ENCODE results near the gene FIS1. TPM values are rescaled to one million over a fixed set of nuclear protein-coding genes. Genes with fewer than 3 reads are reported as not detected.

The FIS1 gene
- total RNA-seq, 1 donor from 2014 or later = 209 TPM

DNA sequence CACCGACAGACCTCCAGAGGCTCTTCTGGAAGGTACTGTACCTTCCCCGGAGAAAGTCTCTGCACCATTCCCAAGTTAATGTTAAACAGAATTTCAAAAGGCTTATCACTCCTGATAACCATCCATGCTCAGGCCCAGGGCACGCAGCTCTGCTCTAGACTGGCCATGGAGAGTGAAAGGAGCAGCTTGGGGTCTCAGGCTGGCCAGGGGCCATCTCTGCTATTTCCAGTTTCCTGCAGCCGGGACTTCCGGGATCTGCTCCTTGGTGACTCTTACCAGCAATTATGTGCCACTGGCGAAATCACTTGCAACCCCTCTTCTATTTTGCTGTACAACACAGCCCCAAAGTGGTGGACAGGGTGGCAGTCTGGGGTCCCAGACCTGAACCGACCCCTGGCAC lies 13.2 kb downstream of the FIS1 start:
- no peak for TF ChIP-seq CTCF (IDR thresholded peaks at IDR 0.05; ENCODE audit: insufficient read depth, low read length, severe bottlenecking)
- FAIRE-seq (peak; percentile 43), DNase-seq (ENCODE audit: low read depth) (peak; percentile 18)
- Histone ChIP-seq H3K27me3 (ENCODE audit: control insufficient read depth, insufficient read depth, low read length) (no peaks in the 10 kb centered on the region), H3K36me3 (ENCODE audit: control insufficient read depth, insufficient read depth, low read length) (peaks cover 3% of the 10 kb centered on the region), H3K4me3 (ENCODE audit: low read depth, low read length) (peak overlapping the region; percentile 59)

DNA sequence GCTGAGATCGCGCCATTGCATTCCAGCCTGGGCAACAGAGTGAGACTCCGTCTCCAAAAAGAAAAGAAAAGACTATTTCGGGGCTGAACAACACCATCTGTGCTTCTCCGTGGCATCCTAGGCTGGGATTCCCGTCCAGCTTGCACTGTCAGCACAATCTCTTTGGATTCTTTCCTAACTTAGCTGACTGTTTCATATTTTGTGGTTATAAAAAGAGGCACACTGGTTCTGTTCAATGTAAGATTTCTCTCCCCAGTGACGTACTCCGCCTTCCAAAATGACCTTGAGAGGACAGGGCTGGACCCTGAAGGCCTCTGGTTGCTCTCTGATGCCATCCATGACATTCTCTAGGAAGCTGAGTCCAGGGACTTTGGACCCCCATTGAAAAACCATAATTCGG lies 18.2 kb downstream of the FIS1 start:
- FAIRE-seq = no peak
- TF ChIP-seq CTCF (IDR thresholded peaks at IDR 0.05; ENCODE audit: insufficient read depth, low read length, severe bottlenecking) = no peak
- Histone ChIP-seq H3K27me3 (ENCODE audit: control insufficient read depth, insufficient read depth, low read length) (no peaks in the 10 kb centered on the region), H3K4me3 (ENCODE audit: low read depth, low read length) (no peak overlapping the region), H3K36me3 (ENCODE audit: control insufficient read depth, insufficient read depth, low read length) (peaks cover 14% of the 10 kb centered on the region)
- no peak for DNase-seq (ENCODE audit: low read depth)

GRCh38 chr7:101225650-101226049 lies 19.2 kb downstream of the FIS1 start:
- H3K4me3 ChIP-seq (ENCODE audit: low read depth, low read length) = no peak overlapping the region
- no peak for TF ChIP-seq CTCF (IDR thresholded peaks at IDR 0.05; ENCODE audit: insufficient read depth, low read length, severe bottlenecking)
- peaks cover 16% of the 10 kb centered on the region for H3K36me3 ChIP-seq (ENCODE audit: control insufficient read depth, insufficient read depth, low read length)
- H3K27me3 ChIP-seq (ENCODE audit: control insufficient read depth, insufficient read depth, low read length) = no peaks in the 10 kb centered on the region
- no peak for FAIRE-seq
- no peak for DNase-seq (ENCODE audit: low read depth)

- Histone ChIP-seq H3K27me3 (ENCODE audit: control insufficient read depth, insufficient read depth, low read length) (no peaks in the 10 kb centered on the region), H3K36me3 (ENCODE audit: control insufficient read depth, insufficient read depth, low read length) (peaks cover 16% of the 10 kb centered on the region), H3K4me3 (ENCODE audit: low read depth, low read length) (no peak overlapping the region)
- DNase-seq (ENCODE audit: low read depth) (no peak), FAIRE-seq (no peak)
- TF ChIP-seq CTCF (IDR thresholded peaks at IDR 0.05; ENCODE audit: insufficient read depth, low read length, severe bottlenecking) = no peak
Measured at GRCh38 chr7:101223528-101223927, 21.4 kb downstream of the FIS1 start.

DNA sequence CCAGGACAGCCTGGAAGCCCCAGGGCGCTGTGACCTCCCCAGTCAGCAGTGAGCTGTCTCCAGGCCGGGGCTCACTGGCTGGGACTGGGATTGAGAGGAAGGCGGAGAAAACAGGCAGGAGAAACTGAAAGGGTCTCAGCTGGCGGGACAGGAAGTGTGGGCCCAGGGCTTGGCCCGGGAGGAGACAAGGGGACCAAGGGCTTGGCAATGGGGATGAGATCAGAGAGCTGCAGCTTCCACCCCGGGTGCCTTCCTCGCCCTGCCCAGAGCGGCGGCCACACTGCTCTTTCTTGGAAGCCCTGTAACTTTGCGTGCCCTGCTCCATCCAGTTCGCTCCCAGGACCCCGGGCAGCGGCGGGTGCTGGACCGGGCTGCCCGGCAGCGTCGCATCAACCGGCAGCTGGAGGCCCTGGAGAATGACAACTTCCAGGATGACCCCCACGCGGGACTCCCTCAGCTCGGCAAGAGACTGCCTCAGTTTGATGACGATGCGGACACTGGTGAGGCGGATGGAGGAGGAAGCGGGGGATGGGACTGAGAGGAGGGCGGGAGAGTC lies 22.5 kb downstream of the FIS1 start:
- no peak for FAIRE-seq
- peaks cover 16% of the 10 kb centered on the region for H3K36me3 ChIP-seq (ENCODE audit: control insufficient read depth, insufficient read depth, low read length)
- TF ChIP-seq CTCF (IDR thresholded peaks at IDR 0.05; ENCODE audit: insufficient read depth, low read length, severe bottlenecking) = no peak
- DNase-seq (ENCODE audit: low read depth) = no peak
- H3K4me3 ChIP-seq (ENCODE audit: low read depth, low read length) = no peak overlapping the region
- H3K27me3 ChIP-seq (ENCODE audit: control insufficient read depth, insufficient read depth, low read length) = no peaks in the 10 kb centered on the region

GRCh38 chr7:101220295-101220694 lies 24.6 kb downstream of the FIS1 start:
- Histone ChIP-seq H3K4me3 (ENCODE audit: low read depth, low read length) (no peak overlapping the region), H3K27me3 (ENCODE audit: control insufficient read depth, insufficient read depth, low read length) (no peaks in the 10 kb centered on the region), H3K36me3 (ENCODE audit: control insufficient read depth, insufficient read depth, low read length) (peaks cover 16% of the 10 kb centered on the region)
- FAIRE-seq (no peak), DNase-seq (ENCODE audit: low read depth) (no peak)
- TF ChIP-seq CTCF (IDR thresholded peaks at IDR 0.05; ENCODE audit: insufficient read depth, low read length, severe bottlenecking) = no peak
